Progenitor cell of endocrine pancreas (in vitro differentiated cells): Measurements from ENCODE around the gene AGMO. TPM values are rescaled to one million over a fixed set of nuclear protein-coding genes. Genes with fewer than 3 reads are reported as not detected.

ENCODE experiments used
- DNase-seq: peaks from one replicate; pipeline ENCODE4 v3.0.0; 2021; ENCODE audit warnings: low spot score; ENCODE audit not compliant: unreplicated experiment
- H3K27ac Mint-ChIP-seq: 2 replicates; pipeline ENCODE4 v1.8.0; 2021; ENCODE audit warnings: mild to moderate bottlenecking, moderate library complexity, mixed read lengths
- H3K27me3 Mint-ChIP-seq: 2 replicates; pipeline ENCODE4 v1.8.0; 2021; ENCODE audit warnings: mixed read lengths
- H3K36me3 Mint-ChIP-seq: 2 replicates; pipeline ENCODE4 v1.8.0; 2022; ENCODE audit warnings: mixed read lengths; ENCODE audit not compliant: insufficient read depth
- H3K4me1 Mint-ChIP-seq: 2 replicates; pipeline ENCODE4 v1.8.0; 2021; ENCODE audit warnings: low read depth, mixed read lengths
- H3K4me3 Mint-ChIP-seq: 2 replicates; pipeline ENCODE4 v1.8.0; 2021; ENCODE audit warnings: low read depth, mild to moderate bottlenecking, moderate library complexity, mixed read lengths
- H3K9me3 Mint-ChIP-seq: 2 replicates; pipeline ENCODE4 v1.8.0; 2021; ENCODE audit warnings: low read depth, mixed read lengths
- CTCF ChIP-seq: fragments of 200-600 bp; sonication (generic); IDR thresholded peaks from one replicate; pipeline ENCODE4 v1.5.0; 2021; ENCODE audit warnings: antibody characterized with exemption, mild to moderate bottlenecking; ENCODE audit not compliant: unreplicated experiment
- total RNA-seq: library from RNA; stranded (reverse); gene quantifications from 2 replicates; pipeline ENCODE4 v1.2.1, GENCODE V29; 2021

Gene AGMO
- total RNA-seq, 1 donor from 2014 or later = 0.19 TPM

- Mint-ChIP-seq H3K36me3 (no peaks in the 10 kb centered on the region), H3K4me3 (no peak overlapping the region), H3K27ac (no peak overlapping the region), H3K4me1 (no peaks in the 10 kb centered on the region), H3K27me3 (no peaks in the 10 kb centered on the region), H3K9me3 (peaks cover 6% of the 10 kb centered on the region)
- DNase-seq = no peak
- no peak for TF ChIP-seq CTCF
Measured at GRCh38 chr7:15594461-15594860, 32.6 kb upstream of the AGMO start.

GRCh38 chr7:15593382-15593781, 31.6 kb upstream of the AGMO start:
- Mint-ChIP-seq H3K4me1 (no peaks in the 10 kb centered on the region), H3K27me3 (no peaks in the 10 kb centered on the region), H3K4me3 (no peak overlapping the region), H3K9me3 (peaks cover 6% of the 10 kb centered on the region), H3K36me3 (no peaks in the 10 kb centered on the region), H3K27ac (no peak overlapping the region)
- TF ChIP-seq CTCF = no peak
- DNase-seq = no peak

GRCh38 chr7:15586266-15586665, 24.5 kb upstream of the AGMO start:
- Mint-ChIP-seq H3K36me3 (no peaks in the 10 kb centered on the region), H3K27ac (no peak overlapping the region)

GRCh38 chr7:15584575-15584974, 22.8 kb upstream of the AGMO start:
- Mint-ChIP-seq H3K36me3 (no peaks in the 10 kb centered on the region), H3K4me3 (no peak overlapping the region), H3K27me3 (no peaks in the 10 kb centered on the region), H3K27ac (no peak overlapping the region), H3K9me3 (peaks cover 22% of the 10 kb centered on the region), H3K4me1 (no peaks in the 10 kb centered on the region)
- no peak for DNase-seq
- TF ChIP-seq CTCF = no peak

More at GRCh38 chr7:15586266-15586665, 24.5 kb upstream of the AGMO start:
- no peaks in the 10 kb centered on the region for H3K4me1 Mint-ChIP-seq
- no peak for DNase-seq
- no peak overlapping the region for H3K4me3 Mint-ChIP-seq
- peaks cover 25% of the 10 kb centered on the region for H3K9me3 Mint-ChIP-seq
- no peak for TF ChIP-seq CTCF
- H3K27me3 Mint-ChIP-seq = no peaks in the 10 kb centered on the region

GRCh38 chr7:15582773-15583172, 21.0 kb upstream of the AGMO start:
- H3K4me1 Mint-ChIP-seq = no peaks in the 10 kb centered on the region
- no peak overlapping the region for H3K27ac Mint-ChIP-seq
- H3K9me3 Mint-ChIP-seq = peaks cover 22% of the 10 kb centered on the region

More at GRCh38 chr7:15582773-15583172, 21.0 kb upstream of the AGMO start:
- Mint-ChIP-seq H3K36me3 (no peaks in the 10 kb centered on the region), H3K4me3 (no peak overlapping the region), H3K27me3 (no peaks in the 10 kb centered on the region)
- DNase-seq = no peak
- TF ChIP-seq CTCF = no peak
